ENCODE data around the gene PTGDS.

DNA sequence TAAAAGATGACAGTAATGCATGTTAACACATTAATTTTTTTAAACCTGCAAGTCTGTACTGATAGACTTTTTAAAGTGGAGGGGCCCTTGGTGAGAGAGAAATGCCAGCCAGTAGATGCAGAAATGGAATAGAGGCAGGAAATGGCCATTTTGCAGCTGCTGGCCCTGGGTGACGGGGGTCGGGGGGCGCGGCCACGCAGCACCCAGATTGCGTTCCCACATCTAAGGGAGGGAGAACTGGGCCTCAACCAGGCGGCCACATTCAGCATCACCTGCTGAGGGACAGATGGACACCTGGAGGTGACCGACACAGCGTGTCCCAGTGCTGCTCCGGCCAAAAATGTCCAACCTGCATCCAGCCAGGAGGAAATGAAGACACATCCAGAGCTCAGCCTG lies 25.3 kb downstream of the PTGDS start:
- no peak for TF ChIP-seq ZBTB1 (tag by site-specific recombination; IDR thresholded peaks at IDR 0.05)
- TF ChIP-seq, protein P1, sequence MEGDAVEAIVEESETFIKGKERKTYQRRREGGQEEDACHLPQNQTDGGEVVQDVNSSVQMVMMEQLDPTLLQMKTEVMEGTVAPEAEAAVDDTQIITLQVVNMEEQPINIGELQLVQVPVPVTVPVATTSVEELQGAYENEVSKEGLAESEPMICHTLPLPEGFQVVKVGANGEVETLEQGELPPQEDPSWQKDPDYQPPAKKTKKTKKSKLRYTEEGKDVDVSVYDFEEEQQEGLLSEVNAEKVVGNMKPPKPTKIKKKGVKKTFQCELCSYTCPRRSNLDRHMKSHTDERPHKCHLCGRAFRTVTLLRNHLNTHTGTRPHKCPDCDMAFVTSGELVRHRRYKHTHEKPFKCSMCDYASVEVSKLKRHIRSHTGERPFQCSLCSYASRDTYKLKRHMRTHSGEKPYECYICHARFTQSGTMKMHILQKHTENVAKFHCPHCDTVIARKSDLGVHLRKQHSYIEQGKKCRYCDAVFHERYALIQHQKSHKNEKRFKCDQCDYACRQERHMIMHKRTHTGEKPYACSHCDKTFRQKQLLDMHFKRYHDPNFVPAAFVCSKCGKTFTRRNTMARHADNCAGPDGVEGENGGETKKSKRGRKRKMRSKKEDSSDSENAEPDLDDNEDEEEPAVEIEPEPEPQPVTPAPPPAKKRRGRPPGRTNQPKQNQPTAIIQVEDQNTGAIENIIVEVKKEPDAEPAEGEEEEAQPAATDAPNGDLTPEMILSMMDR (tag by site-specific recombination; IDR thresholded peaks at IDR 0.05), result no peak
- TF ChIP-seq ZFP41 (tag by site-specific recombination; IDR thresholded peaks at IDR 0.05; ENCODE audit: borderline replicate concordance), result no peak
- TF ChIP-seq ZNF664 (tag by site-specific recombination; IDR thresholded peaks at IDR 0.05), result no peak

Measured in HEK293 (cell line).